KOPT-K1 (cell line): ENCODE measurements around the gene ENOX1.

Source experiments
- H3K27ac ChIP-seq: fragments of 200-600 bp; sonication (generic); 2 replicates; pipeline ENCODE4 v1.5.1; 2016; ENCODE audit warnings: antibody characterized with exemption, mild to moderate bottlenecking, low read depth, low read length; ENCODE audit not compliant: poor library complexity, severe bottlenecking
- H3K36me3 ChIP-seq: fragments of 200-600 bp; sonication (generic); 2 replicates; pipeline ENCODE4 v1.5.1; 2017; ENCODE audit warnings: antibody characterized with exemption, mild to moderate bottlenecking, low read length, moderate library complexity; ENCODE audit not compliant: insufficient read depth
- H3K9me3 ChIP-seq: fragments of 200-600 bp; sonication (generic); 2 replicates; pipeline ENCODE4 v1.5.1; 2017; ENCODE audit warnings: antibody characterized with exemption, low read length, mild to moderate bottlenecking; ENCODE audit not compliant: insufficient read depth, poor library complexity, severe bottlenecking

Gene ENOX1

GRCh38 chr13:43587376-43587775 lies 199.4 kb downstream of the ENOX1 start:
- H3K9me3 ChIP-seq: no peaks in the 10 kb centered on the region
- no peaks in the 10 kb centered on the region for H3K36me3 ChIP-seq
- H3K27ac ChIP-seq: no peak overlapping the region

- Histone ChIP-seq H3K9me3 (no peaks in the 10 kb centered on the region), H3K36me3 (no peaks in the 10 kb centered on the region), H3K27ac (no peak overlapping the region)
Observed at GRCh38 chr13:43584751-43585150, 202.0 kb downstream of the ENOX1 start.

- Histone ChIP-seq H3K36me3 (no peaks in the 10 kb centered on the region), H3K27ac (no peak overlapping the region), H3K9me3 (no peaks in the 10 kb centered on the region)
Observed at GRCh38 chr13:43583321-43583720, 203.5 kb downstream of the ENOX1 start.

- Histone ChIP-seq H3K36me3 (no peaks in the 10 kb centered on the region), H3K9me3 (no peaks in the 10 kb centered on the region), H3K27ac (no peak overlapping the region)
Observed at GRCh38 chr13:43580280-43580679, 206.5 kb downstream of the ENOX1 start.

GRCh38 chr13:43579321-43579720 lies 207.5 kb downstream of the ENOX1 start:
- Histone ChIP-seq H3K27ac (no peak overlapping the region), H3K36me3 (no peaks in the 10 kb centered on the region), H3K9me3 (no peaks in the 10 kb centered on the region)

GRCh38 chr13:43574605-43575004 lies 212.2 kb downstream of the ENOX1 start:
- Histone ChIP-seq H3K27ac (no peak overlapping the region), H3K36me3 (no peaks in the 10 kb centered on the region), H3K9me3 (no peaks in the 10 kb centered on the region)

GRCh38 chr13:43573802-43574514 lies 212.8 kb downstream of the ENOX1 start:
- H3K36me3 ChIP-seq: no peaks in the 10 kb centered on the region
- no peaks in the 10 kb centered on the region for H3K9me3 ChIP-seq
- no peak overlapping the region for H3K27ac ChIP-seq

GRCh38 chr13:43573361-43573740 lies 213.4 kb downstream of the ENOX1 start:
- Histone ChIP-seq H3K36me3 (no peaks in the 10 kb centered on the region), H3K27ac (no peak overlapping the region), H3K9me3 (no peaks in the 10 kb centered on the region)

GRCh38 chr13:43572656-43573360 lies 214.0 kb downstream of the ENOX1 start:
- no peaks in the 10 kb centered on the region for H3K36me3 ChIP-seq
- no peak overlapping the region for H3K27ac ChIP-seq

GRCh38 chr13:43569658-43570057 lies 217.1 kb downstream of the ENOX1 start:
- H3K36me3 ChIP-seq: no peaks in the 10 kb centered on the region
- no peaks in the 10 kb centered on the region for H3K9me3 ChIP-seq
- no peak overlapping the region for H3K27ac ChIP-seq

More at GRCh38 chr13:43572656-43573360, 214.0 kb downstream of the ENOX1 start:
- no peaks in the 10 kb centered on the region for H3K9me3 ChIP-seq

GRCh38 chr13:43567608-43568007 lies 219.2 kb downstream of the ENOX1 start:
- Histone ChIP-seq H3K27ac (no peak overlapping the region), H3K36me3 (no peaks in the 10 kb centered on the region), H3K9me3 (no peaks in the 10 kb centered on the region)

- Histone ChIP-seq H3K27ac (no peak overlapping the region), H3K36me3 (no peaks in the 10 kb centered on the region), H3K9me3 (no peaks in the 10 kb centered on the region)
Observed at GRCh38 chr13:43564952-43565351, 221.8 kb downstream of the ENOX1 start.

- no peak overlapping the region for H3K27ac ChIP-seq
- H3K36me3 ChIP-seq: no peaks in the 10 kb centered on the region
- no peaks in the 10 kb centered on the region for H3K9me3 ChIP-seq
Observed at GRCh38 chr13:43561081-43561480, 225.7 kb downstream of the ENOX1 start.

GRCh38 chr13:43558939-43559338 lies 227.8 kb downstream of the ENOX1 start:
- H3K27ac ChIP-seq: no peak overlapping the region
- H3K36me3 ChIP-seq: no peaks in the 10 kb centered on the region
- H3K9me3 ChIP-seq: no peaks in the 10 kb centered on the region

GRCh38 chr13:43558326-43558725 lies 228.4 kb downstream of the ENOX1 start:
- no peaks in the 10 kb centered on the region for H3K9me3 ChIP-seq
- no peak overlapping the region for H3K27ac ChIP-seq
- no peaks in the 10 kb centered on the region for H3K36me3 ChIP-seq

GRCh38 chr13:43555667-43556066 lies 231.1 kb downstream of the ENOX1 start:
- Histone ChIP-seq H3K36me3 (no peaks in the 10 kb centered on the region), H3K27ac (no peak overlapping the region), H3K9me3 (no peaks in the 10 kb centered on the region)
